K562 (cell line): ENCODE measurements around the gene EPB41L1. TPM values are rescaled to one million over a fixed set of nuclear protein-coding genes. Genes with fewer than 3 reads are reported as not detected.

Source experiments
- ATAC-seq: fragments of 200-7000 bp; cut with Tn5 transposase; 3 replicates; pipeline ENCODE4 v1.9.1; 2020; ENCODE audit warnings: moderate library complexity
- BruUV-seq: library from RNA; stranded (reverse); fragments of 400-500 nt; replicated peaks from 2 replicates; lab custom pipeline; 2021; lab: Mats Ljungman, UMichigan
- CTCF ChIA-PET: fragments of 300-600 bp; formaldehyde crosslinking; extraction: SDS; loops from one replicate; lab custom pipeline; 2021; ENCODE audit warnings: low intra/inter-chr PET ratio; lab: Yijun Ruan, JAX
- POLR2A ChIA-PET: fragments of 300-600, 350-650 bp; sonication (Branson Sonifier 250); formaldehyde crosslinking; extraction: SDS; loops from one replicate; lab custom pipeline; 2021; ENCODE audit warnings: antibody characterized with exemption, inconsistent platforms; lab: Yijun Ruan, JAX
- DNase-seq, 4 experiments: peaks; one replicate each; pipeline versions ENCODE4 v3.0.0 to v3.0.0-alpha.2; 2011 to 2018; ENCODE audit warnings: low spot score in 3 of 4, mixed read lengths in 3 of 4; ENCODE audit errors: extremely low read depth in 1 of 4
- FAIRE-seq: peaks from 2 replicates; lab custom pipeline; 2011; peaks lifted over from hg19 to GRCh38; lab: Jason Lieb, UNC
- H2AFZ ChIP-seq: 2 replicates; pipeline ENCODE4 v1.6.0; 2011; ENCODE audit warnings: low read depth, low read length, control low read depth, inconsistent platforms
- H3K27ac ChIP-seq: fragments of 200-600 bp; 3 replicates; pipeline ENCODE4 v1.8.0; 2011; ENCODE audit warnings: low read depth, mild to moderate bottlenecking, control low read depth, inconsistent platforms, low read length, moderate library complexity, mixed read lengths; ENCODE audit errors: extremely low read depth
- H3K27me3 ChIP-seq, 2 experiments: fragments of 300-600 bp in 1 of 2; 2 replicates in 1 of 2; 3 replicates in 1 of 2; pipeline versions ENCODE4 v1.6.0 to v1.8.0; 2011; ENCODE audit warnings: inconsistent platforms in 2 of 2, low read length in 2 of 2, mild to moderate bottlenecking in 1 of 2, mixed read lengths in 1 of 2, moderate library complexity in 1 of 2; ENCODE audit not compliant: control insufficient read depth in 2 of 2, insufficient read depth in 2 of 2
- H3K36me3 ChIP-seq: fragments of 300-600 bp; 3 replicates; pipeline ENCODE4 v1.8.0; 2011; ENCODE audit warnings: mild to moderate bottlenecking, low read length, inconsistent platforms; ENCODE audit not compliant: control insufficient read depth, insufficient read depth
- H3K4me1 ChIP-seq, 2 experiments: fragments of 200-600 bp in 1 of 2; replicated peaks in 1 of 2; 2 replicates in 1 of 2; 3 replicates in 1 of 2; pipeline versions ENCODE4 v1.5.1 to v1.8.0; 2011; ENCODE audit warnings: inconsistent platforms in 2 of 2, low read length in 2 of 2, mild to moderate bottlenecking in 1 of 2, mixed read lengths in 1 of 2, moderate library complexity in 1 of 2; ENCODE audit not compliant: control insufficient read depth in 2 of 2, insufficient read depth in 2 of 2
- H3K4me2 ChIP-seq: 2 replicates; pipeline ENCODE4 v1.6.1; 2011; ENCODE audit warnings: low read length, control low read depth, inconsistent platforms, mixed read lengths; ENCODE audit not compliant: insufficient read depth
- H3K4me3 ChIP-seq: fragments of 200-600 bp; sonication (generic), shearing (Covaris generic); 2 replicates; pipeline ENCODE4 v1.5.1; 2016; ENCODE audit warnings: control low read depth, inconsistent platforms
- H3K79me2 ChIP-seq: fragments of 200-600 bp; 3 replicates; pipeline ENCODE4 v1.8.0; 2011; ENCODE audit warnings: low read length, inconsistent platforms; ENCODE audit not compliant: control insufficient read depth, insufficient read depth
- H3K9ac ChIP-seq, 2 experiments: 2 replicates each; pipeline versions ENCODE4 v1.6.0 to v1.6.1; 2011; ENCODE audit warnings: low read depth in 2 of 2, low read length in 2 of 2, control low read depth in 1 of 2, inconsistent platforms in 1 of 2, mild to moderate bottlenecking in 1 of 2, mixed read lengths in 1 of 2; ENCODE audit not compliant: insufficient read depth in 1 of 2
- H3K9me1 ChIP-seq: one replicate; pipeline ENCODE4 v1.6.0; 2011; ENCODE audit warnings: inconsistent platforms, mild to moderate bottlenecking, low read length, moderate library complexity; ENCODE audit not compliant: control insufficient read depth, insufficient read depth
- H3K9me3 ChIP-seq: replicated peaks from 2 replicates; pipeline ENCODE4 v1.5.1; 2011; ENCODE audit warnings: low read depth, low read length, inconsistent platforms; ENCODE audit not compliant: control insufficient read depth, insufficient read depth
- H4K20me1 ChIP-seq: replicated peaks from 2 replicates; pipeline ENCODE4 v1.6.1; 2011; ENCODE audit warnings: low read length, inconsistent platforms, mixed read lengths; ENCODE audit not compliant: control insufficient read depth, insufficient read depth
- BCL6 ChIP-seq: fragments of 250-450 bp; sonication (Bioruptor Pico); IDR thresholded peaks from 2 replicates; pipeline ENCODE4 v1.4.0; 2020
- C11orf30 ChIP-seq: fragments of 450-650 bp; IDR thresholded peaks from 2 replicates; pipeline ENCODE4 v1.6.1; 2016; ENCODE audit warnings: low read depth, mild to moderate bottlenecking
- FOXA3 ChIP-seq, 2 experiments: fragments of 450-650 bp in 1 of 2; sonication (generic) in 1 of 2; formaldehyde crosslinking; IDR thresholded peaks in 1 of 2; conservative IDR thresholded peaks in 1 of 2; 2 replicates each; pipeline versions ENCODE4 v1.4.0 to v1.8.0; 2020 to 2022; ENCODE audit warnings: mild to moderate bottlenecking in 2 of 2, missing genetic modification reagents in 1 of 2
- GABPB1 ChIP-seq: sonication (generic); formaldehyde crosslinking; IDR thresholded peaks from 2 replicates; pipeline ENCODE4 v1.8.0; 2022; ENCODE audit warnings: mild to moderate bottlenecking, missing genetic modification reagents
- GTF2F1 ChIP-seq: IDR thresholded peaks from 2 replicates; pipeline ENCODE4 v1.6.1; 2011; ENCODE audit warnings: low read depth, low read length, improper control_type of control experiment
- HEY1 ChIP-seq: fragments of 250-450 bp; sonication (Bioruptor Pico); IDR thresholded peaks from 2 replicates; pipeline ENCODE4 v1.5.0; 2020; ENCODE audit warnings: mild to moderate bottlenecking, moderate library complexity, borderline replicate concordance
- SRSF7 ChIP-seq: fragments of 200-400 bp; formaldehyde crosslinking; optimal IDR thresholded peaks from 2 replicates; pipeline ENCODE3; 2017; ENCODE audit warnings: mild to moderate bottlenecking, low read depth, low read length
- TRIM24 ChIP-seq, 2 experiments: fragments of 450-650 bp; IDR thresholded peaks; 2 replicates each; pipeline ENCODE4 v1.6.1; 2016
- ZNF143 ChIP-seq: sonication (generic); formaldehyde crosslinking; IDR thresholded peaks from 2 replicates; pipeline ENCODE4 v1.9.0; 2022; ENCODE audit warnings: mild to moderate bottlenecking, missing genetic modification reagents
- ZNF174 ChIP-seq: fragments of 250-450 bp; sonication (Bioruptor Pico); IDR thresholded peaks from 2 replicates; pipeline ENCODE4 v1.4.0; 2020; ENCODE audit warnings: mild to moderate bottlenecking
- ZNF699 ChIP-seq: fragments of 250-450 bp; sonication (Bioruptor Pico); IDR thresholded peaks from 2 replicates; pipeline ENCODE4 v1.8.0; 2021; ENCODE audit warnings: mild to moderate bottlenecking, moderate library complexity; ENCODE audit not compliant: insufficient replicate concordance
- ZNF778 ChIP-seq: fragments of 450-650 bp; formaldehyde crosslinking; IDR thresholded peaks from 2 replicates; pipeline ENCODE4 v1.4.0; 2020; ENCODE audit warnings: mild to moderate bottlenecking, moderate library complexity
- ZNF780A ChIP-seq: fragments of 250-450 bp; sonication (Bioruptor Pico); IDR thresholded peaks from 2 replicates; pipeline ENCODE4 v1.5.0; 2021; ENCODE audit warnings: mild to moderate bottlenecking
- WGBS: fragments of 100-300 bp; shearing (Covaris generic); methylation state at CpG from one replicate; pipeline ENCODE4 v1.1.6; 2016; ENCODE audit warnings: low coverage, mixed read lengths; ENCODE audit not compliant: insufficient coverage; ENCODE audit errors: missing lambda C conversion rate; 5-methylcytosine and 5-hydroxymethylcytosine counted together
- in situ Hi-C: fragments of 300-500 bp; cut with MboI; formaldehyde crosslinking; loops from 4 replicates; pipeline ENCODE4 v1.15.0; 2018; ENCODE audit warnings: inconsistent platforms, mixed read lengths
- intact Hi-C: fragments of 100-400 bp; cut with micrococcal nuclease; formaldehyde crosslinking; loops from 2 replicates; pipeline ENCODE4 v1.14.2; 2022
- polyA plus RNA-seq, 8 experiments: library from polyadenylated mRNA; depleted of rRNA in 4 of 8; stranded (reverse) in 5 of 8; unstranded in 3 of 8; fragments of >200 nt; fragmentation: Nextera tagmentation in 2 of 8; fragmentation: Illumina TruSeq in 1 of 8; extraction: Ambion mirVana in 2 of 8; extraction: Trizol in 1 of 8; gene quantifications; 2 replicates each; pipeline versions ENCODE4 v1.2.1 to v1.2.3, GENCODE V29; 2011 to 2014; ENCODE audit warnings: inconsistent platforms in 1 of 8, missing spikeins in 1 of 8
- total RNA-seq, 7 experiments: library from RNA; depleted of rRNA in 6 of 7; stranded (reverse); fragments of >200 nt in 6 of 7; fragmentation: Illumina TruSeq in 2 of 7; extraction: Trizol in 2 of 7; gene quantifications; 2 replicates each; pipeline versions ENCODE4 v1.2.1 to v1.2.3, GENCODE V29; 2011 to 2021; ENCODE audit warnings: low replicate concordance in 1 of 7
- TF ChIP-seq, protein P1 (sequence below), 3 experiments: IDR thresholded peaks in 2 of 3; conservative IDR thresholded peaks in 1 of 3; 2 replicates each; pipeline ENCODE4 v1.5.1; 2011 to 2012; ENCODE audit warnings: low read length in 3 of 3, mild to moderate bottlenecking in 3 of 3, control low read depth in 2 of 3, improper control_type of control experiment in 1 of 3, inconsistent platforms in 1 of 3, low read depth in 1 of 3, mixed read lengths in 1 of 3, moderate library complexity in 1 of 3; ENCODE audit not compliant: insufficient read depth in 2 of 3
- TF ChIP-seq, protein P2 (sequence below): fragments of 250-450 bp; sonication (Bioruptor Pico); IDR thresholded peaks from 2 replicates; pipeline ENCODE4 v1.5.1; 2021; ENCODE audit warnings: mild to moderate bottlenecking
- TF ChIP-seq, protein P3 (sequence below): sonication (generic); formaldehyde crosslinking; IDR thresholded peaks from 2 replicates; pipeline ENCODE4 v1.8.1; 2023; ENCODE audit warnings: mild to moderate bottlenecking, missing genetic modification reagents

The EPB41L1 gene
- total and polyA plus RNA-seq, 9 of the 15 experiments (the other 6 are each of a cell fraction or from before 2014, with no cell fraction given): 0.11 to 4.3 (median 1.3) TPM

DNA sequence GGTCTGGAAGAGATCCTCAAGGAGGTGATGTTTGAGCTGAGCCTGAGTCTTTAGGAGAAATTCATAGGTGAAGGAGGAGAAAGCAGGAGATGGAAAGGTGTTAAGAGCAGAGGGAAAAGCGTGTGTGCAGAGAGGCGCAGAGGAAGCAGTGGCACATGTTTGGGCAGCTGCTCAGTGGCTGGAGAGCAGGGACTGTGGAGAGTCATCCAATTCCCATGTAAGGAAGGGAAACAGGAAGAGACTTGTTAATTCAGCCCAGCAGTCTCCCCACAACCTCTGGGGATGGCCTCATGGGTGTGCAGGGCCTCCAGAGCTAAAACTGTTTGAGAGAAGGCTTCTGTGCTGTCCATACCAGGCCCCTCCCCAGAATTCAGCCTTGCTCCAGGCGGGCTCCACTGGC lies 98.0 kb downstream of the EPB41L1 start:
- no peaks in the 10 kb centered on the region for H3K9me1 ChIP-seq
- no peaks in the 10 kb centered on the region; the same call in 2 of the 3 replicates for H3K79me2 ChIP-seq
- no peak overlapping the region for H2AFZ ChIP-seq
- H3K27me3 ChIP-seq: no peaks in the 10 kb centered on the region
- H3K27ac ChIP-seq: no peak overlapping the region
- in situ Hi-C loops: no loop called here
- no peaks in the 10 kb centered on the region for H3K9me3 ChIP-seq
- CTCF ChIA-PET: no interaction called here
- TF ChIP-seq SRSF7 (no peak), FOXA3 (CRISPR knock-in tag; conservative IDR thresholded peaks at IDR 0.05 in 1 of 2, IDR thresholded peaks at IDR 0.05 in 1 of 2) (no peak), TRIM24 (IDR thresholded peaks at IDR 0.05) (no peak), HEY1 (no peak), BCL6 (CRISPR knock-in tag) (no peak), ZNF143 (CRISPR knock-in tag) (no peak), GABPB1 (CRISPR knock-in tag) (no peak), ZNF174 (no peak), C11orf30 (no peak), ZNF699 (CRISPR knock-in tag) (no peak), ZNF780A (CRISPR knock-in tag) (no peak), GTF2F1 (no peak), ZNF778 (no peak)
- TF ChIP-seq, protein P1, sequence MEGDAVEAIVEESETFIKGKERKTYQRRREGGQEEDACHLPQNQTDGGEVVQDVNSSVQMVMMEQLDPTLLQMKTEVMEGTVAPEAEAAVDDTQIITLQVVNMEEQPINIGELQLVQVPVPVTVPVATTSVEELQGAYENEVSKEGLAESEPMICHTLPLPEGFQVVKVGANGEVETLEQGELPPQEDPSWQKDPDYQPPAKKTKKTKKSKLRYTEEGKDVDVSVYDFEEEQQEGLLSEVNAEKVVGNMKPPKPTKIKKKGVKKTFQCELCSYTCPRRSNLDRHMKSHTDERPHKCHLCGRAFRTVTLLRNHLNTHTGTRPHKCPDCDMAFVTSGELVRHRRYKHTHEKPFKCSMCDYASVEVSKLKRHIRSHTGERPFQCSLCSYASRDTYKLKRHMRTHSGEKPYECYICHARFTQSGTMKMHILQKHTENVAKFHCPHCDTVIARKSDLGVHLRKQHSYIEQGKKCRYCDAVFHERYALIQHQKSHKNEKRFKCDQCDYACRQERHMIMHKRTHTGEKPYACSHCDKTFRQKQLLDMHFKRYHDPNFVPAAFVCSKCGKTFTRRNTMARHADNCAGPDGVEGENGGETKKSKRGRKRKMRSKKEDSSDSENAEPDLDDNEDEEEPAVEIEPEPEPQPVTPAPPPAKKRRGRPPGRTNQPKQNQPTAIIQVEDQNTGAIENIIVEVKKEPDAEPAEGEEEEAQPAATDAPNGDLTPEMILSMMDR (IDR thresholded peaks at IDR 0.05 in 2 of 3, conservative IDR thresholded peaks at IDR 0.05 in 1 of 3; ENCODE audit: insufficient read depth in 2 of 3, low read depth in 1 of 3, low read length in 3 of 3): no peak
- TF ChIP-seq, protein P2, sequence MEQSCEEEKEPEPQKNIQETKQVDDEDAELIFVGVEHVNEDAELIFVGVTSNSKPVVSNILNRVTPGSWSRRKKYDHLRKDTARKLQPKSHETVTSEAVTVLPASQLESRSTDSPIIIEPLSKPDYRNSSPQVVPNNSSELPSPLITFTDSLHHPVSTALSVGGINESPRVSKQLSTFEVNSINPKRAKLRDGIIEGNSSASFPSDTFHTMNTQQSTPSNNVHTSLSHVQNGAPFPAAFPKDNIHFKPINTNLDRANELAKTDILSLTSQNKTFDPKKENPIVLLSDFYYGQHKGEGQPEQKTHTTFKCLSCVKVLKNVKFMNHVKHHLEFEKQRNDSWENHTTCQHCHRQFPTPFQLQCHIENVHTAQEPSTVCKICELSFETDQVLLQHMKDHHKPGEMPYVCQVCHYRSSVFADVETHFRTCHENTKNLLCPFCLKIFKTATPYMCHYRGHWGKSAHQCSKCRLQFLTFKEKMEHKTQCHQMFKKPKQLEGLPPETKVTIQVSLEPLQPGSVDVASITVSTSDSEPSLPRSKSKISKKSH (CRISPR knock-in tag): no peak
- TF ChIP-seq, protein P3, sequence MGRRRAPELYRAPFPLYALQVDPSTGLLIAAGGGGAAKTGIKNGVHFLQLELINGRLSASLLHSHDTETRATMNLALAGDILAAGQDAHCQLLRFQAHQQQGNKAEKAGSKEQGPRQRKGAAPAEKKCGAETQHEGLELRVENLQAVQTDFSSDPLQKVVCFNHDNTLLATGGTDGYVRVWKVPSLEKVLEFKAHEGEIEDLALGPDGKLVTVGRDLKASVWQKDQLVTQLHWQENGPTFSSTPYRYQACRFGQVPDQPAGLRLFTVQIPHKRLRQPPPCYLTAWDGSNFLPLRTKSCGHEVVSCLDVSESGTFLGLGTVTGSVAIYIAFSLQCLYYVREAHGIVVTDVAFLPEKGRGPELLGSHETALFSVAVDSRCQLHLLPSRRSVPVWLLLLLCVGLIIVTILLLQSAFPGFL (CRISPR knock-in tag): no peak
- DNase-seq: no peak
- ATAC-seq: no peak
- no TSS peak for BruUV-seq
- peaks cover 74% of the 10 kb centered on the region; the same call in 2 of the 3 replicates for H3K36me3 ChIP-seq
- WGBS: 100% methylated on average over 2 of the region's 3 CpGs
- POLR2A ChIA-PET: interaction anchor here (0.6 to 1.2 kb wide), 2 partner anchors 21 to 266 kb away, joined by 3 read pairs; no protein-coding TSS in a partner anchor
- H3K4me2 ChIP-seq: no peak overlapping the region
- FAIRE-seq: no peak
- H4K20me1 ChIP-seq: no peaks in the 10 kb centered on the region; the same call in 1 of the 2 replicates
- H3K9ac ChIP-seq: no peak overlapping the region
- no peaks in the 10 kb centered on the region for H3K4me1 ChIP-seq
- intact Hi-C loops: no loop called here
- no peak overlapping the region for H3K4me3 ChIP-seq
